ENCODE data around the gene PDE6H. TPM values are rescaled to one million over a fixed set of nuclear protein-coding genes. Genes with fewer than 3 reads are reported as not detected.

Gene PDE6H
- total RNA-seq, 1 donor from 2014 or later = not detected

- H3K4me3 Mint-ChIP-seq (ENCODE audit: low read depth) = no peak overlapping the region
- peaks cover under 1% of the 10 kb centered on the region for H3K4me1 Mint-ChIP-seq (ENCODE audit: low read depth)
- H3K9me3 Mint-ChIP-seq (ENCODE audit: low read depth) = no peaks in the 10 kb centered on the region
- no peak overlapping the region for H3K27ac Mint-ChIP-seq
- H3K36me3 Mint-ChIP-seq (ENCODE audit: insufficient read depth) = no peaks in the 10 kb centered on the region
- H3K27me3 Mint-ChIP-seq = no peaks in the 10 kb centered on the region
- TF ChIP-seq CTCF (IDR thresholded peaks at IDR 0.05; ENCODE audit: unreplicated experiment) = no peak
- no peak for DNase-seq (ENCODE audit: low spot score, unreplicated experiment)
These were observed 18.6 kb upstream of the PDE6H start for GRCh38 chr12:14954269-14954668.

- Mint-ChIP-seq H3K27ac (no peak overlapping the region), H3K36me3 (ENCODE audit: insufficient read depth) (no peaks in the 10 kb centered on the region), H3K9me3 (ENCODE audit: low read depth) (no peaks in the 10 kb centered on the region), H3K4me1 (ENCODE audit: low read depth) (no peaks in the 10 kb centered on the region), H3K27me3 (peaks cover 3% of the 10 kb centered on the region), H3K4me3 (ENCODE audit: low read depth) (no peak overlapping the region)
- no peak for TF ChIP-seq CTCF (IDR thresholded peaks at IDR 0.05; ENCODE audit: unreplicated experiment)
- no peak for DNase-seq (ENCODE audit: low spot score, unreplicated experiment)
These were observed 16.6 kb upstream of the PDE6H start for GRCh38 chr12:14956024-14956891.

DNA sequence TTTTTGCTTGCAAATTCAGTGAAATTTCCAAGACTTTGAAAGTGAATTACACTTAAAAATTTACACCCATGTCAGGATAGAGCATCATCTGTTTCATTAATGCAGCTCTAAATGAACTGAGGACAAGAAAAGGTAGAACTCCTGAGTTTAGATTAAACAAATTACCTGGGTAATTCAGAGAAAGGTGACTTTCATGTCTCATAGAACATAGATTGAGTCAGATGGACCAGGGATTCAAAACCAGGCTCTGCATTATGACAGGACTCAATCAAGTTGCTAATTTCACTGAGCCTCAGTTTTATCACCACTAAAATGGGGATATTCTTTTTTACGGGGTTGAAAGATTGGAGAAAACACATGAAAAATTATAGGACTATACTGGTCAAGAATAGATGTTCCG, 15.9 kb upstream of the PDE6H start:
- DNase-seq (ENCODE audit: low spot score, unreplicated experiment) = no peak
- H3K4me3 Mint-ChIP-seq (ENCODE audit: low read depth) = no peak overlapping the region
- no peaks in the 10 kb centered on the region for H3K9me3 Mint-ChIP-seq (ENCODE audit: low read depth)
- H3K36me3 Mint-ChIP-seq (ENCODE audit: insufficient read depth) = no peaks in the 10 kb centered on the region
- no peak overlapping the region for H3K27ac Mint-ChIP-seq
- TF ChIP-seq CTCF (IDR thresholded peaks at IDR 0.05; ENCODE audit: unreplicated experiment) = no peak
- no peaks in the 10 kb centered on the region for H3K4me1 Mint-ChIP-seq (ENCODE audit: low read depth)
- H3K27me3 Mint-ChIP-seq = peaks cover 6% of the 10 kb centered on the region

- H3K27ac Mint-ChIP-seq = no peak overlapping the region
- no peak for TF ChIP-seq CTCF (IDR thresholded peaks at IDR 0.05; ENCODE audit: unreplicated experiment)
- DNase-seq (ENCODE audit: low spot score, unreplicated experiment) = no peak
- no peaks in the 10 kb centered on the region for H3K4me1 Mint-ChIP-seq (ENCODE audit: low read depth)
- H3K4me3 Mint-ChIP-seq (ENCODE audit: low read depth) = no peak overlapping the region
- H3K27me3 Mint-ChIP-seq = peaks cover 6% of the 10 kb centered on the region
- H3K36me3 Mint-ChIP-seq (ENCODE audit: insufficient read depth) = no peaks in the 10 kb centered on the region
- no peaks in the 10 kb centered on the region for H3K9me3 Mint-ChIP-seq (ENCODE audit: low read depth)
These were observed 15.2 kb upstream of the PDE6H start for GRCh38 chr12:14957551-14958168.

GRCh38 chr12:14958361-14959125, 14.3 kb upstream of the PDE6H start:
- Mint-ChIP-seq H3K27me3 (peaks cover 6% of the 10 kb centered on the region), H3K4me1 (ENCODE audit: low read depth) (no peaks in the 10 kb centered on the region), H3K36me3 (ENCODE audit: insufficient read depth) (no peaks in the 10 kb centered on the region), H3K27ac (no peak overlapping the region), H3K9me3 (ENCODE audit: low read depth) (no peaks in the 10 kb centered on the region), H3K4me3 (ENCODE audit: low read depth) (no peak overlapping the region)
- no peak for TF ChIP-seq CTCF (IDR thresholded peaks at IDR 0.05; ENCODE audit: unreplicated experiment)
- no peak for DNase-seq (ENCODE audit: low spot score, unreplicated experiment)
